H7 (cell line): ENCODE data around the gene RTN4R. TPM values are rescaled to one million over a fixed set of nuclear protein-coding genes. Genes with fewer than 3 reads are reported as not detected.
"Not testable (repeated sequence)": the region's sequence is repeated elsewhere in the genome, so short reads cannot be mapped to it uniquely, and the experiment has no call there.

Experiments used
- DNase-seq: peaks from one replicate; pipeline ENCODE4 v3.0.0; 2012
- H3K27me3 ChIP-seq: 2 replicates; pipeline ENCODE4 v1.6.0; 2011; ENCODE audit warnings: mild to moderate bottlenecking, low read length; ENCODE audit not compliant: control insufficient read depth, insufficient read depth
- H3K36me3 ChIP-seq: replicated peaks from 2 replicates; pipeline ENCODE4 v1.5.1; 2011; ENCODE audit warnings: low read length; ENCODE audit not compliant: control insufficient read depth, insufficient read depth
- H3K4me3 ChIP-seq: 2 replicates; pipeline ENCODE4 v1.5.1; 2011; ENCODE audit warnings: low read depth, mild to moderate bottlenecking, control low read depth, low read length, moderate library complexity; ENCODE audit not compliant: insufficient read depth
- total RNA-seq: library from RNA; depleted of rRNA; stranded (reverse); fragments of >200 nt; shearing (Covaris generic); gene quantifications from 2 replicates; pipeline ENCODE4 v1.2.3, GENCODE V29; 2014

Gene RTN4R
- total RNA-seq, 1 experiment from 2014 or later: 30.4 TPM

GRCh38 chr22:20263404-20264281 lies 4.5 kb downstream of the RTN4R start:
- not testable (repeated sequence) for H3K27me3 ChIP-seq, H3K36me3 ChIP-seq, H3K4me3 ChIP-seq, DNase-seq

DNA sequence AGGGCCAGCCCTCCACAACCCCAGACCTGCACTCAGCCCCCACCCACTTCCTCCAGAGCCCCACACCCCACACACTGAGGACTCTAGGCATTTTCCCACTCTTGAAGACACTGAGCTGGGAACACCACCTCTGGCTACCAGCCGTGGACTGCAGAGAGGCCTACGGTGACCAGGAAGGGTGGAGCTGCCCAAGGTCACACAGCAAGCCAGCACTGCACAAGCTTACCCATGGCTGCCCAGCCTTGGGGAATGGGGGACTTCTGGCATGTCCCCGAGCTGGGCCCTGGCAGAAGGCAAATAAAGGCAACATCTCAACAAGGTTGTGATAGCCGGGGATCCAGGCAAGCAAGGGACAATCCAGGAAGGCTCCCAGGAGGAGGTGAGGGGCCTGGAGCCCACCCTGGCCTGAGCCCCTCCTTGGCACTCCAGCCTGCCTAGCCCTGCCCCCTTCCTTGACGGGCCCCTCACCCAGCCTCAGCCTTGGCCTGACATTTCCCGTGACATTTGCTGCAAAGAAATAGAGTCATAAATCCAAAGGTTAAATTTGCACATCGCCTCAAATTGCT lies 5.5 kb downstream of the RTN4R start:
- Histone ChIP-seq H3K27me3 (no peaks in the 10 kb centered on the region), H3K36me3 (no peaks in the 10 kb centered on the region), H3K4me3 (no peak overlapping the region)
- no peak for DNase-seq

DNA sequence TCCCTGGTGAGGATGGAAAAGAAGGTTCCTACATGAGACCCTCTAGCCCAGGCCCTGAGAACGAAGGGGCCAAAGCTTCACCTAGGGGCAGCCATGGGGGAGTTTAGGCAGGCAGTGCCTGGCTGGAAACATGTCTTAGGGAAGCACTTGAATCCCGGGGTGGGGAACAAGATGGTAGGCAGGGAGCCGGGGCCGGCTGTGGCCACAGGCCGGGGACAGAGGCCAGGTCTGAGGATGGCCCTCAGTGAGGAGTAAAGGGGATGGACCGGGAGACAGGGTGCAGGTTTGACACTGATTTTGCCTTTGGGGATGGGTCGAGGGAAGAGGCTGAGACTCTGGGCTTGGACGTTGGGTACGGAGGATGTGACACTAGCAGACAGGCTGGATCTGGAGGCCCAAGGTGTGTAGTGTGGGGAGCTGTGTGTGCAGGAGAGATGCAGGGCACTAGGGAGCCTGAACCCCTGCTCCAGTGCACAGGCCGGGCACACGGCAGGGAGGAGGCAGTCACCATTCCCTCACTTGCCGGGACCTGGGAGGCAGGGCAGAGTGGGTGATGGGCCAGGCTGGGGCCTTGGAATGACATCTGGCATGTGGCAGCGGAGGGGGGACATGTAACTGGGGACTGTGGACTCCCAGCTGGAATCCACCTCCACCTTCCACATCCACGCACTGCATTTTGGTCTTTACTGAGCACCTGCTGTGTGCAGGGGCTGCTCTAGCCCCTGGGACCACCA lies 6.1 kb downstream of the RTN4R start:
- DNase-seq: no peak
- Histone ChIP-seq H3K4me3 (no peak overlapping the region), H3K36me3 (no peaks in the 10 kb centered on the region), H3K27me3 (no peaks in the 10 kb centered on the region)

DNA sequence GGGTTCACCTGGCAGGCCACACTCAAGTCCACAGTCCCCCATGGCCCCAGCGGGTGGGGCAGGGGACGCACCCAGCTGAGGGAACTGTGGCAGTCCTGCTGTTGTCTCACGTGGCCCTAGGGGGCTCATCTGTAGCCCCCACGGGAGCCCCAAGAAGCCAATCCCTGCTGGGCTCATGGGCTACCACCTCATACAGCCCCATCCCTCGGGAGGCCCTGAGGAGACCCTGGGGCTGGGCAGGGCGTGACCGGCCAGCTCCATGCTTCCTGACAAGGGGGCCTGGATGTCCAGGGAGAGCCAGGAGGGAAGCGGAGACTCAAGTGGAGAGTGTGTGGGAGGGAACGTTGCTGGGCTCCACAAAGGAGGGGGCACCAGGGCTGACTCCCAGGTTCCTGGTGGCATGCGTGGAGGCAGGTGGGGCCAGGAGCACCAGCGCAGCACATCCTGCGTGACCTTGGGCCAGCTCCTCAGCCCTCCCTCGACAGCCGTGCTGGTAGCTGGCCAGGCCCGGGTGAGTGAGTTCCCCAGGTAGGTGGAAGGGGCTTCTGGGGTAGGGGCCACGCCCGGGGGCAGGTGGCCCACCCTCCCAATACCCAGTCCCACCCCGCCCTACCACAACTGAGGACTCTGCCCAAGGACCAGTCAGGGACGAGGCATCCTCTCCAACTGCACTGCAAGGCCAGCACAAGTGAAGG lies 7.9 kb downstream of the RTN4R start:
- H3K4me3 ChIP-seq: no peak overlapping the region
- H3K36me3 ChIP-seq: no peaks in the 10 kb centered on the region
- DNase-seq: no peak
- no peaks in the 10 kb centered on the region for H3K27me3 ChIP-seq

DNA sequence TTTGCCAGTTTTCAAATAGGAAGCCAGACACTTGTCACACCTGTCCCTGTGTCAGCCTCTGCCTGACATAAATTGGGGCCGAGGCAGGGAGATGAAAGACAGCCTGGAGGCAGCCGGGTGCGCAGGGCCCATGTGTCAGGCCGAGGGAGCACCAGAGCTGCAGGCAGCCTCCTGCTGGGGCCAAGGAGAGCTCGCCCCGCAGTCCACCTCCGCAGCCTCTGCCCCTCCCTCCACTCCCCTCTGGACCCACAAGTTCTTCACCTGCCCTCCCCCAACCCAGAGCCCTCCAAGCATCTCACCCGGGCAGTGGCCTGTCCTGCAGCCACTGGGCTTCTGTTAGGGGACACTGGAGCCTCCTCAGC lies 8.8 kb downstream of the RTN4R start:
- no peaks in the 10 kb centered on the region for H3K27me3 ChIP-seq
- no peak overlapping the region for H3K4me3 ChIP-seq
- DNase-seq: peak; percentile 62
- no peaks in the 10 kb centered on the region for H3K36me3 ChIP-seq

DNA sequence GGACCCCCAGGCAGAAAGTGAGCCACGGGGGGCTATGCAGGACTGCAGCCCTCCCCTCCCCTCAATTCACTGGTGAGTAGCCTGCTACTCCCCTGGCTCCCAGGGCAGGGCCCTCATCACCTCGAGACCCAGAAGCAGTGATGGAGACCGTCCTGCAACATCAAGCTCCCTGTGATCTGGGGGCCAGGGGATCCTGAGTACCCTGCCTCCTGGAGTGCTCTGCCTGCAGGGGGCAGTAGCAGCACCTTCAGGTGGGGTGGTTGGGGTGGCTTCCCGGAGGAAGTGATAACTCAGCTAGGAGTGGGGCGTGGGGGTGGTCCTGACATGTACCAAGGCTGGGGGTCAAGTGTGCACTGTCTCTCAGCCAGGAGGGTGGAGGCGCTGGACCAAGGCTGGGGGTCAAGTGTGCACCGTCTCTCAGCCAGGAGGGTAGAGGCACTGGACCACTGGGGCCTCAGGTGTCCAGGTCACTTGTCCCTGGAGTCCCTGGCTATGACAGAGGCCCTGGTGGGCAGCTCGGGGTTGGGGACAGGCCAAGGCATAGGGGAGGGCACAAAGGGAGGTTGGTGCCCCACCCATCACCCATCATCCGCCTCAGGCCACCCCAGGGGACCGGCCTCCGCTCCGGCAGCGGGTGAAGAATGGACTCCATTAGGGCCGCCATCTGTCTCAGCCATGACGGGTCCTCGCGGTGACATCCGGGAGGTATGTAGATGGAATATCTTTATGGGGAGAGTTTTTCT lies 9.4 kb downstream of the RTN4R start:
- H3K4me3 ChIP-seq: no peak overlapping the region
- peak; percentile 85 for DNase-seq
- no peaks in the 10 kb centered on the region for H3K36me3 ChIP-seq
- no peaks in the 10 kb centered on the region for H3K27me3 ChIP-seq

- no peak for DNase-seq
- no peaks in the 10 kb centered on the region for H3K27me3 ChIP-seq
- no peak overlapping the region for H3K4me3 ChIP-seq
- H3K36me3 ChIP-seq: no peaks in the 10 kb centered on the region
These were observed 10.2 kb downstream of the RTN4R start for GRCh38 chr22:20258021-20258299.

GRCh38 chr22:20257212-20258020 lies 10.7 kb downstream of the RTN4R start:
- Histone ChIP-seq H3K36me3 (no peaks in the 10 kb centered on the region), H3K27me3 (no peaks in the 10 kb centered on the region), H3K4me3 (no peak overlapping the region)
- no peak for DNase-seq

- Histone ChIP-seq H3K27me3 (no peaks in the 10 kb centered on the region), H3K4me3 (no peak overlapping the region), H3K36me3 (no peaks in the 10 kb centered on the region)
- DNase-seq: peak; percentile 63
These were observed 11.4 kb downstream of the RTN4R start for GRCh38 chr22:20256551-20257211.

DNA sequence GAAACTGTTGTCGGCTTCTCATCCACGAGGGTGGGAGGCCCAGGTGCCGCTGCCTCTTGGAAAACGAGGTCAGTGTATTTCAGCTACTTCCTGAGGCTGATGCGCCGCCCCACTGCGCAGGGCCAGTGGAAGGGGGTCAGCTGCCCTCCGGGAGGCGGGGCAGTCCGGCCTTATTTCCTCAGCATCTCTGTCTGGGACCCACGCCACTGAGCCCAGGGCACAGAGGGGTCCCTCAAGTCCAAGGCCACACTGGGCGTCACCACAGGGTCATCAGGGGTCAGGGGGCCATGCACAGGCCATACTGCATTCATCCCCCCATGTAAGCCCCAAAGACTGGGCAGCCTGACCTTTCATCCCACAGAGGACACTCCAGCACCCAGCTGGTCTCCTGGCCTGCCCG lies 12.1 kb downstream of the RTN4R start:
- no peaks in the 10 kb centered on the region for H3K27me3 ChIP-seq
- no peak overlapping the region for H3K4me3 ChIP-seq
- no peak for DNase-seq
- no peaks in the 10 kb centered on the region for H3K36me3 ChIP-seq

DNA sequence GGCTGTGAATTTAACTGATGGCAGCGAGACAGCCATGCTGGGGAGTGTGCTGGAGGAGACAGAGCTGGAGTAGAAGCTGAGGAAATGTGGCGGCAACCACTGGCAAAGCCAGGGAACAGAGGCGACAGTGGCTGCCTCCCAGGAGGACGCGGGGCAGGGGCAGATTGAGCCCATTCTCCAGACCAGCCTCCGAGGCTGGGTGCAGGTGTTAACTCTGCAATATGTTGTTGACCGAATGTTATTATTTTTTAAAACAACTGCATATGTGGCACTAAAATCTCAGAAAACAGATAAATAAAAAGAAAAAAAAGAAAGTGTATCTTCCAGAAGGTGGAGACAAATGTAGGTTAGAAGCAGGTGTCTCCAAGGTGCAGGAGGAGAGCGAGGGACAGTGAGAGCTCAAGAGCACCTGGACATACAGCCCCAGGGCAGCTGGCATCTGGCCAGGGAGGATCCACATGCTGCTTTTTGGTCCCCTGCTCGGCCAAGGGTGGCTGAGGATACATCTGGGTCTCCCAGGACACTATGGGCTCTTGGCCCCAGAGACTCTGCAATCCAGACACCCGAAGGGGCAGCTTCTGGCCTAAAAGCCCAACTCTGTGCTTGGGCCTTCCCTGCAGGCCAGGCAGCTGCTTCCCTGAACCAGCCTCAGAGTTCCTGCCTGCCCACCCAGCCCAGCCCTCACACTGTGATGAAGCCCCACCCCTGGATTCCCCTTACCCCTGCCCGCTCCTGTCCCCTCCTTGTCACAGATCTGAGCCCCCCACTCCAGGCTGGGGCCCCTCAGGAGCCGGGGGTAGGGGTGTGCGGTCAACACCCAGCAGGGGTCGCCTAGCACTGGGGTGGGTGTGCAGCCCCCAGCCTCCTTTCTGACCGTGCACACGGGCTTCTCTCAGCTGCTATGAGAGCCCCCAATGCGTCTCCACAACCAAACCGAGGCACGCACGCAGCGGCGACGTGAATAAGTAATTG lies 12.9 kb downstream of the RTN4R start:
- DNase-seq: peak; percentile 59
- H3K36me3 ChIP-seq: no peaks in the 10 kb centered on the region
- no peak overlapping the region for H3K4me3 ChIP-seq
- no peaks in the 10 kb centered on the region for H3K27me3 ChIP-seq

GRCh38 chr22:20253161-20253560 lies 15.0 kb downstream of the RTN4R start:
- no peaks in the 10 kb centered on the region for H3K36me3 ChIP-seq

More at GRCh38 chr22:20253161-20253560, 15.0 kb downstream of the RTN4R start:
- H3K4me3 ChIP-seq: no peak overlapping the region
- H3K27me3 ChIP-seq: no peaks in the 10 kb centered on the region
- DNase-seq: no peak
